T-helper 1 cell treated with Interleukin-12 subunit alpha and Interleukin-12 subunit beta and Interleukin-4 antibody, amounts not matched to agents 30 μg/mL and 1 μg/mL, for 36 hours (primary cell): ENCODE results near the gene FOS.

Experiments
- H3K27ac Mint-ChIP-seq: one replicate; pipeline ENCODE4 v1.8.0; 2021; ENCODE audit warnings: mild to moderate bottlenecking, mixed read lengths
- H3K27me3 Mint-ChIP-seq: one replicate; pipeline ENCODE4 v1.8.0; 2021; ENCODE audit warnings: low read depth, mixed read lengths
- H3K36me3 Mint-ChIP-seq: one replicate; pipeline ENCODE4 v1.8.0; 2021; ENCODE audit warnings: low read depth, mixed read lengths
- H3K4me1 Mint-ChIP-seq: one replicate; pipeline ENCODE4 v1.8.0; 2021; ENCODE audit warnings: low read depth, mixed read lengths
- H3K4me3 Mint-ChIP-seq: one replicate; pipeline ENCODE4 v1.8.0; 2021; ENCODE audit warnings: mild to moderate bottlenecking, moderate library complexity, mixed read lengths
- H3K9me3 Mint-ChIP-seq: one replicate; pipeline ENCODE4 v1.8.0; 2021; ENCODE audit warnings: mixed read lengths

Gene FOS

DNA sequence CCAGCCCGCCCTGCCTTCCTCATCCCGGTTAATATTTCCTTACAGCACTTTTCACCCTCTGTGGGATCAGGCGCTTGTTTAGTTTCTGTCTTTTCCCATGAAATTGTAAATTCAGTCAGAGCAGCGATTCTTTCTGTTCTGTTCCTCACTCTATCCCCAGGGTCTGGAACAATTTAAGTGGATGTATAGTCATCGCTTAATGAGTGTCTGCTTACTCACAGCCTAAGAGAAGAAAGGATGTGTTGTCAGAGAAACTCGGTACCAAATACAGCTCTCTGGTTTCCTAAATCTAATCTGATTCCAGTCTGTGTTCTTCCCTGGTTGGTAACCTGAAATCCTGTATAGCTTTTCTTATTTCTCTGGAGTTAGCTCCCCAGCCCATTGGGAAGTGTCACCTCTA is 44.9 kb downstream of the FOS start:
- H3K9me3 Mint-ChIP-seq, result no peaks in the 10 kb centered on the region
- peaks cover 23% of the 10 kb centered on the region for H3K27me3 Mint-ChIP-seq
- H3K4me3 Mint-ChIP-seq, result no peak overlapping the region
- H3K27ac Mint-ChIP-seq, result no peak overlapping the region
- no peaks in the 10 kb centered on the region for H3K4me1 Mint-ChIP-seq
- no peaks in the 10 kb centered on the region for H3K36me3 Mint-ChIP-seq

DNA sequence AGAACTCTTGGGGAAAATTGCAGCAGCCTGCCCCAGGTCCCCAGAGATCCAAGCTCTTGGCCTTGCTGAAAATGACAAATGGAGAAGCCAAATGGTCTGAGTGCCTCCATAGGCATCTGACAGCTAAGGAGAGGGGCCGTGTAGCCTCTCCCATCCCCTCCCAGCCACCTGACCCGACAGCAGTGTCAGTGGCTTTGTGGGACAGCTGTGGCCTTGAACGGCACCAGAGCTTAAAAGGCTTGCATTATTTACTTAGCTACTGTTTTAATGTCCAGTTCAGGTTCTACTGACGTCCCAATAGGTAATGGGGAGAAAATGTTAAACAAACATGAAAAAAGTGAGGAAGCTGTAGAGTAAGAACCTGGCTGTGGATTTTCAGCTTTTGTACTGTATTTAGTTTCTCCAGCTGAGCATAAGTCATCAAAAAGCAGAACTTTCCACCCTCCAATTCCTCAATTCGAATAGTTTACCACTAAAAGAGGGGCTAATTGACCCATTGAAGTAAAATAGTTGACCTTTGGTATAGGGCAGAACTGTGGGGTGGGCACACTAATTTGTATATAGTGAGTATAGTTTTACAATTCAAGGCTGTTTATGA is 50.0 kb downstream of the FOS start:
- H3K27me3 Mint-ChIP-seq, result peaks cover 35% of the 10 kb centered on the region
- H3K4me3 Mint-ChIP-seq, result no peak overlapping the region

DNA sequence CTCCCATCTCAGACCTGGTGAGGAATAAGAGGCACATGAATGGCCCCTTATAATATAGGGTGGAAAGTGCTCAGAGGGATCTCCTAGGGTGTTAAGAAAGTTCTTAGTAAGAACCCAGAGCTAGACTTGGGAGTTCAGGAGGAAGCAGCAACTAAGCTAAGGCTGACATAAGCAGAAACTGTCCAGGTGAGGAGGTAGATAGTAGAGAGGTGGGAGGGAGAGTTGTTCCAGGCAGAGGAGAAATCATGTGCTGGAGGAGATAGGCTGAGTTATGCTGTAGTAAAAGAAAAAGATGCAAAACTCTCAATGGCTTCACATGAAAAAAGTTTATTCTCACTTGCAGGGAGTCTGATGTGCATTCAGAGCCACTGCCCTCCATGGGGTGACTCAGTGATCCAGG is 50.7 kb downstream of the FOS start:
- no peak overlapping the region for H3K27ac Mint-ChIP-seq
- no peaks in the 10 kb centered on the region for H3K9me3 Mint-ChIP-seq

More for the DNA sequence above, 50.0 kb downstream of the FOS start:
- Mint-ChIP-seq H3K27ac (no peak overlapping the region), H3K4me1 (peaks cover 9% of the 10 kb centered on the region), H3K36me3 (no peaks in the 10 kb centered on the region), H3K9me3 (no peaks in the 10 kb centered on the region)

DNA sequence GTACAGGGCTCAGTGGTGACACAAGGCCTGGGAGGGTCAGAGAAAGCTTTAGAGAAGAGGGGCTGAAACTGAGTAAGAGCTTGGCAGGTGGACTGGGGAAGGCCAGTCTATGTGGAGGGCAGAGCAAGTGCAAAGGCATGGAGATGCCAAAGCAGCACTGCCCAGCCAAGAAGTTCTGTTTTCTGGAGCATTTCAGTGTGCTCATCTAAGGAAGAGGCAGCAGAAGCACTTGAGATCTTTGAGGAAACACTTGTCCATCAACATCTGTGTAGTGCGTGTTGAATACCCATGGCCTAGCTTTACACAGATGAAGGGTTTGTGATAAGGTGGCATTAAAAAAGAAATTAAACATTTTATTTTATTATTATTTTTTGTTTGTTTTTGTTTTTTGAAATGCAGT is 52.8 kb downstream of the FOS start:
- H3K4me1 Mint-ChIP-seq, result peaks cover 22% of the 10 kb centered on the region
- H3K36me3 Mint-ChIP-seq, result peaks cover 3% of the 10 kb centered on the region
- H3K27ac Mint-ChIP-seq, result no peak overlapping the region
- peaks cover 26% of the 10 kb centered on the region for H3K27me3 Mint-ChIP-seq
- H3K4me3 Mint-ChIP-seq, result no peak overlapping the region
- no peaks in the 10 kb centered on the region for H3K9me3 Mint-ChIP-seq

More for the DNA sequence above, 50.7 kb downstream of the FOS start:
- Mint-ChIP-seq H3K4me3 (no peak overlapping the region), H3K4me1 (peaks cover 13% of the 10 kb centered on the region), H3K27me3 (peaks cover 33% of the 10 kb centered on the region), H3K36me3 (peaks cover 3% of the 10 kb centered on the region)
